BJ (cell line): ENCODE data around the gene C11orf91. TPM values are rescaled to one million over a fixed set of nuclear protein-coding genes. Genes with fewer than 3 reads are reported as not detected.

Experiments used
- CTCF ChIA-PET: fragments of 350-600 bp; formaldehyde crosslinking; extraction: SDS; loops from one replicate; lab custom pipeline; 2021; ENCODE audit warnings: antibody characterized with exemption, inconsistent platforms; lab: Yijun Ruan, JAX
- POLR2A ChIA-PET: fragments of 300-600 bp; sonication (Branson Sonifier 250); formaldehyde crosslinking; extraction: SDS; loops from one replicate; lab custom pipeline; 2021; ENCODE audit warnings: antibody characterized with exemption; lab: Charles Lee
- DNase-seq: peaks from one replicate; pipeline ENCODE4 v3.0.0-alpha.2; 2011; ENCODE audit warnings: low read depth
- H3K27me3 ChIP-seq: 2 replicates; pipeline ENCODE4 v1.6.0; 2011; ENCODE audit warnings: low read length; ENCODE audit not compliant: control insufficient read depth, insufficient read depth
- H3K36me3 ChIP-seq: 2 replicates; pipeline ENCODE4 v1.5.1; 2011; ENCODE audit warnings: low read length; ENCODE audit not compliant: control insufficient read depth, insufficient read depth
- H3K4me3 ChIP-seq: 2 replicates; pipeline ENCODE4 v1.5.1; 2011; ENCODE audit warnings: low read depth, mild to moderate bottlenecking, control low read depth, low read length
- polyA plus RNA-seq: library from polyadenylated mRNA; depleted of rRNA; stranded (reverse); fragments of >200 nt; gene quantifications from 2 replicates; pipeline ENCODE4 v1.2.3, GENCODE V29; 2011
- TF ChIP-seq, protein P1 (sequence below): IDR thresholded peaks from 2 replicates; pipeline ENCODE4 v1.5.1; 2011; ENCODE audit warnings: low read depth, mild to moderate bottlenecking, control low read depth, inconsistent platforms, low read length, moderate library complexity; ENCODE audit not compliant: insufficient read depth

Gene C11orf91
- polyA plus RNA-seq, 1 experiment, result not detected

DNA sequence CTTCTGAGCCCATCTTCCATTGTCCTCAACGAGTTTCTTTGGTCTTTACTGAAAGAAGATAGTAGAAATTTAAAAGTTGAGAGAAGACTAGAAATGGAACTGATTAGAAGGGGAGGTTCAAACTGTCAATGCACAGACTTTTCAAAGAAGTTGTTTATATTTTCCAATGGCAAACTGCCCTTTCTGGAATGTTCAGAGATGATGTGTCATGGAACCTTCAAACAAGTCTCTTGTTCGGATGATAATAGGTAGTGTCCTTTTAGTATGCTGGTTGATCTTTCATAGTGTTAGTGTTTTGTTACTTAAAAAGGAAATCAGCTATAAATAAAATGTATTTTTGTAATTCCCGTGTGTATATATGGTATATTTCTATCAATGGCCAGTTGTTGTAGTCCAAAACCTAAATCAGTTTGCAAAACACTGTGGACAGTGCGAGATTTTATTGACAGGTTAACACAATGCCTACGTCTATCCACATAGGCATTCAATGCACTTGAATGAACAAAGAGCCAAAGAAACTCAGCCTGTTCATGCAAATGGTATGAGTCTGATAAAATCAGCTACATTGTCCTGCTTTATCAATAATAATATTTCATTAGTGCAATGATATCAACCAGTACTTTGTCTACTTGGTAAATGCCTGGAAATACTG is 30.9 kb downstream of the C11orf91 start:
- no peaks in the 10 kb centered on the region; the same call in 1 of the 2 replicates for H3K36me3 ChIP-seq
- no peak overlapping the region for H3K4me3 ChIP-seq
- H3K27me3 ChIP-seq, result no peaks in the 10 kb centered on the region
- TF ChIP-seq, protein P1, sequence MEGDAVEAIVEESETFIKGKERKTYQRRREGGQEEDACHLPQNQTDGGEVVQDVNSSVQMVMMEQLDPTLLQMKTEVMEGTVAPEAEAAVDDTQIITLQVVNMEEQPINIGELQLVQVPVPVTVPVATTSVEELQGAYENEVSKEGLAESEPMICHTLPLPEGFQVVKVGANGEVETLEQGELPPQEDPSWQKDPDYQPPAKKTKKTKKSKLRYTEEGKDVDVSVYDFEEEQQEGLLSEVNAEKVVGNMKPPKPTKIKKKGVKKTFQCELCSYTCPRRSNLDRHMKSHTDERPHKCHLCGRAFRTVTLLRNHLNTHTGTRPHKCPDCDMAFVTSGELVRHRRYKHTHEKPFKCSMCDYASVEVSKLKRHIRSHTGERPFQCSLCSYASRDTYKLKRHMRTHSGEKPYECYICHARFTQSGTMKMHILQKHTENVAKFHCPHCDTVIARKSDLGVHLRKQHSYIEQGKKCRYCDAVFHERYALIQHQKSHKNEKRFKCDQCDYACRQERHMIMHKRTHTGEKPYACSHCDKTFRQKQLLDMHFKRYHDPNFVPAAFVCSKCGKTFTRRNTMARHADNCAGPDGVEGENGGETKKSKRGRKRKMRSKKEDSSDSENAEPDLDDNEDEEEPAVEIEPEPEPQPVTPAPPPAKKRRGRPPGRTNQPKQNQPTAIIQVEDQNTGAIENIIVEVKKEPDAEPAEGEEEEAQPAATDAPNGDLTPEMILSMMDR, result no peak
- POLR2A ChIA-PET, result no interaction called here
- CTCF ChIA-PET, result interaction anchor here (0.6 to 1.7 kb wide), 5 partner anchors 9 to 629 kb away, joined by 3 to 5 read pairs (median 5); no protein-coding TSS in a partner anchor
- DNase-seq, result no peak

DNA sequence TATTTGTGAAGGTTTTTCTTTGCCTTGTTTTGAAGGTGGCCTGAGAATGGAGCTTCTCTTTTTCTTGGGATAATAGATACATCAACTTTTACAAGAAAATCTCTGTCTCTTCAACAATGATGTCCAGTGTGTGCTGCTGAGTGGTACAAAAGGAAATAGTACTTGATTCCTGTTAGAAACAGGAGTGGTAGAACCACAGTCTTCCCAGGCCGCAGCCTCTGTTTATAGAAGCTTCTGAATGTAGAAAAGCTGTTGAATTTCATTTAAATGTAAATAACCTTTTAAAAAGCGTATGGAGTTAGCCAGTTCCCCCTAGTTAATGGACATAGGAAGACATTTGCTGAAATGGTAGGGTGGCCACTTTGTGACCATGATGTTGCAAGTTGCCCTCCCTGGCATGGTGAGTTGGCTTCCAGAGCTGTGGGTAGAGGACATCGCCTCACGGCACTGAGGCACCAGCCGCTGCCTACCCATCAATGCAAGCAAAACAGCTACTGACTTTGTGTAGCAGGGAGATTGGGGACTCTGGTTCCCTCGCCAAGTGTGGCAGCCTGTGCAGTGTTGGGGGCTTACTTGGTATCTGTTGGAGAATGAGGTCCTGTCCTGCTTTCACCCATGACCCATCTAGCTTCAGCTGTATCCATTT is 31.6 kb downstream of the C11orf91 start:
- no peak for DNase-seq
- ChIA-PET CTCF (interaction anchor here (0.6 to 1.7 kb wide), 3 partner anchors 8 to 629 kb away, joined by 3 to 5 read pairs (median 5); no protein-coding TSS in a partner anchor), POLR2A (no interaction called here)
- Histone ChIP-seq H3K27me3 (no peaks in the 10 kb centered on the region), H3K4me3 (no peak overlapping the region), H3K36me3 (no peaks in the 10 kb centered on the region; the same call in 1 of the 2 replicates)
- TF ChIP-seq, protein P1, result no peak

DNA sequence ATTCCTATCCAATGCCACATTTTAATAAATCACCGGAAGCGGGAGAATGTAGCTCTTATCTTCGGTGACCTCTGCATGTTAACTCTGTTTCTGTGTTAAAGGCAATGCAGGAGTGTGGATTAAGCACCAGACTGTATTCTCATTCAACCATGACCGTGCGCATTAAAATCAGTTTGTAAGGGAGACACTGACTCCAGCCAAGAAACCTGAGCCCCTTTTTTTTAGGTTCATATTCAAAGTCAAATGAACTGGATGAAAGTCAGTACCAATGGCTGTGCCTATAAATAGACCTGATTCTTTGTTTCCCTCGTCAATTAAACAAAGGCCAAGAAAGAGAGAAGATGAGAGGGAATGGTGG is 32.2 kb downstream of the C11orf91 start:
- Histone ChIP-seq H3K27me3 (no peaks in the 10 kb centered on the region), H3K36me3 (no peaks in the 10 kb centered on the region; the same call in 1 of the 2 replicates), H3K4me3 (no peak overlapping the region)
- TF ChIP-seq, protein P1, result no peak
- POLR2A ChIA-PET, result no interaction called here
- CTCF ChIA-PET, result interaction anchor here (1.7 kb wide), 1 partner anchor 20 kb away, joined by 5 read pairs; no protein-coding TSS in a partner anchor
- no peak for DNase-seq

DNA sequence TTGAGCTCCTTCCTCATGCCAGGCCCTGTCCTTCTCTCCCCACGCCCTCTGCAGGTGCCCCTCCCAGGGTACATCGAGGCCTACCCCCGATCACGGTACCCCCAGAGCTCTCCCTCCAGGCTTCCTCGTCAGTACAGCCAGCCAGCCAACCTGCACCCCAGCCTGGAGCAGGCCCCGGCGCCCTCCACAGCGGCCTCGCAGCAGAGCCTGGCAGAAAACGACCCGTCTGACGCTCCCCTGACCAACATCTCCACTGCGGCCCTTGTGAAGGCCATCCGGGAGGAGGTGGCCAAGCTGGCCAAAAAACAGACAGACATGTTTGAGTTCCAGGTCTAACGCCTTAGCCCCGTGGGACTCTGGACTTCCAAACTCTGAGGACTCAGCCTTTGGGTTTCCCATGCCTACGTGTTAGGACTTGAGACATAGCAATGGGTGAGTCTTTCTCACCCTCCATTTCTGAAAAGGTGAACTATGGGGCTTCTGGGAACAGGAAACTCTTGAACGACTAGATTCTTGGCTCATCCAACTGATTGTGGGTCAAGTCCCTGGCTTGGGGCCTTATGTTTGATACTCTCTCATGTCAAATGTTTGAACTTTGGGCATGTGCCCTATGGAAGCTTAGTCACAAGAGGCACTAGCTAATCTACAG is 32.7 kb downstream of the C11orf91 start:
- Histone ChIP-seq H3K27me3 (no peaks in the 10 kb centered on the region), H3K36me3 (no peaks in the 10 kb centered on the region; the same call in 1 of the 2 replicates), H3K4me3 (no peak overlapping the region)
- TF ChIP-seq, protein P1, result no peak
- ChIA-PET POLR2A (no interaction called here), CTCF (no interaction called here)
- no peak for DNase-seq

DNA sequence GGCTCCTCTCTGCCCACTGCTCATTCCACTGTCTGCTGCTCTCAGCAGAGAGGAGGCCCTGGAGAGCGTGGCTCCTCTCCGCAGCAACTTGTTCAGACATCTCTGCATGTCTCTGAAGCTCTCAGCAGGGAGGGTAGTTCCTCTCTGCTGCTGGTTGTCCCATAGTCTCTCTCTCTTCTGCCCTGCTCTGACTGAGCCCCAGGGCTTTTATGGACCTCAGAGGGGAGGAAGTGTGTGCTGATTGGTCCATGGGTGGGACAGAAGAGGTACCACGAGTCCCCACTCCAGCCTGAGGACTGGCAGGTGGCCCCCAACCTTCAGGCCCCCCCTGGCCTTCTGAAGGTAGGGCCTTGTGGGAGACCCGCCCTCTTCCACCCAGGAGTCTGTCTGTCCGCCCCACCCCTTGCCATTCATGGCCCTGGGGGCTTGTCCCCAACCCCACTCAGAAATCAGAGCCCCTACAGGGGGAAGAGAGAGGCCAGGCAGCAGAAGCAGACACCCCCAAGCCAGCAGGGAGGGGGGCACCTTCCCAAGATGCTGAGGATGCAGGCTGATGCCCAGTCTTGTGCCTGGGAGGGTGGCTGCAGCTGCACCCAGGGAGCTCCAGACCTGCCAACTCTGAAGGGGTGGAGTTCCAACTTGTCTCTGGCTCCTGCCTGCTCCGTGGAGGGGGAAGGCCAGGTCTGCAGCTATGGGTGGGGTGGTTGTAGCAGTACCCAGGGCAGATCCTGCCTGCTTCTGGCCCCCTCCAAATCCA is 35.1 kb downstream of the C11orf91 start:
- H3K27me3 ChIP-seq, result no peaks in the 10 kb centered on the region
- ChIA-PET CTCF (no interaction called here), POLR2A (no interaction called here)
- TF ChIP-seq, protein P1, result no peak
- DNase-seq, result no peak
- no peak overlapping the region for H3K4me3 ChIP-seq
- H3K36me3 ChIP-seq, result no peaks in the 10 kb centered on the region; the same call in none of the 2 replicates
